H9 (cell line): Measurements from ENCODE around the gene PTPRR. TPM values are rescaled to one million over a fixed set of nuclear protein-coding genes. Genes with fewer than 3 reads are reported as not detected.

ENCODE experiments used
- DNase-seq: peaks from one replicate; pipeline ENCODE4 v3.0.0-alpha.2; 2017
- H2AFZ ChIP-seq: one replicate; pipeline ENCODE4 v1.6.1; 2013; ENCODE audit warnings: mild to moderate bottlenecking, low read length, control low read depth, moderate library complexity
- H2AK5ac ChIP-seq: 2 replicates; pipeline ENCODE4 v1.6.1; 2013; ENCODE audit warnings: low read length, control low read depth, mixed read lengths; ENCODE audit not compliant: insufficient read length
- H2BK120ac ChIP-seq: one replicate; pipeline ENCODE4 v1.6.1; 2013; ENCODE audit warnings: low read depth, mild to moderate bottlenecking, low read length, control low read depth, inconsistent platforms; ENCODE audit not compliant: poor library complexity, severe bottlenecking
- H2BK12ac ChIP-seq: 2 replicates; pipeline ENCODE4 v1.6.1; 2013; ENCODE audit warnings: low read length, control low read depth, mixed read lengths, low read depth; ENCODE audit not compliant: insufficient read length
- H2BK15ac ChIP-seq: 2 replicates; pipeline ENCODE4 v1.6.1; 2013; ENCODE audit warnings: low read depth, low read length, control low read depth
- H2BK20ac ChIP-seq: one replicate; pipeline ENCODE4 v1.6.1; 2013; ENCODE audit warnings: low read depth, mild to moderate bottlenecking, low read length, control low read depth, inconsistent platforms; ENCODE audit not compliant: poor library complexity, severe bottlenecking
- H2BK5ac ChIP-seq: 2 replicates; pipeline ENCODE4 v1.6.1; 2013; ENCODE audit warnings: low read length, control low read depth, mixed read lengths; ENCODE audit not compliant: insufficient read length
- H3K14ac ChIP-seq: 2 replicates; pipeline ENCODE4 v1.6.1; 2013; ENCODE audit warnings: low read length, control low read depth; ENCODE audit not compliant: insufficient read depth
- H3K18ac ChIP-seq: 2 replicates; pipeline ENCODE4 v1.6.1; 2013; ENCODE audit warnings: low read depth, mild to moderate bottlenecking, mixed read lengths, low read length, control low read depth; ENCODE audit not compliant: insufficient read length
- H3K23ac ChIP-seq: 2 replicates; pipeline ENCODE4 v1.6.1; 2013; ENCODE audit warnings: low read length, control low read depth, mixed read lengths, low read depth; ENCODE audit not compliant: insufficient read length
- H3K23me2 ChIP-seq: 2 replicates; pipeline ENCODE4 v1.6.1; 2013; ENCODE audit warnings: low read depth, mild to moderate bottlenecking, mixed read lengths, low read length, control low read depth; ENCODE audit not compliant: insufficient read length, poor library complexity, severe bottlenecking
- H3K27ac ChIP-seq: 2 replicates; pipeline ENCODE4 v1.5.1; 2013; ENCODE audit warnings: low read length, control low read depth, mixed read lengths, low read depth; ENCODE audit not compliant: insufficient read length
- H3K27me3 ChIP-seq: 2 replicates; pipeline ENCODE4 v1.6.1; 2013; ENCODE audit warnings: low read length, control low read depth, inconsistent platforms; ENCODE audit not compliant: insufficient read depth
- H3K4ac ChIP-seq: 2 replicates; pipeline ENCODE4 v1.6.1; 2013; ENCODE audit warnings: low read depth, mild to moderate bottlenecking, control low read depth, inconsistent platforms, low read length, moderate library complexity
- H3K4me1 ChIP-seq: 2 replicates; pipeline ENCODE4 v1.6.1; 2013; ENCODE audit warnings: low read length, control low read depth, inconsistent platforms; ENCODE audit not compliant: insufficient read depth
- H3K4me2 ChIP-seq: 2 replicates; pipeline ENCODE4 v1.6.1; 2013; ENCODE audit warnings: low read length, control low read depth, mixed read lengths; ENCODE audit not compliant: insufficient read length, insufficient read depth
- H3K56ac ChIP-seq: 2 replicates; pipeline ENCODE4 v1.6.1; 2013; ENCODE audit warnings: low read depth, mild to moderate bottlenecking, mixed read lengths, low read length, control low read depth; ENCODE audit not compliant: insufficient read length
- H3K79me1 ChIP-seq: 2 replicates; pipeline ENCODE4 v1.6.1; 2013; ENCODE audit warnings: low read depth, mild to moderate bottlenecking, moderate library complexity, low read length, control low read depth, inconsistent platforms; ENCODE audit not compliant: insufficient read depth, poor library complexity, severe bottlenecking
- H3K79me2 ChIP-seq: 2 replicates; pipeline ENCODE4 v1.6.1; 2013; ENCODE audit warnings: low read length, control low read depth, inconsistent platforms; ENCODE audit not compliant: insufficient read depth
- H3K9ac ChIP-seq: 2 replicates; pipeline ENCODE4 v1.6.1; 2013; ENCODE audit warnings: low read length, control low read depth, mixed read lengths; ENCODE audit not compliant: insufficient read length; ENCODE audit errors: extremely low read depth
- H3K9me3 ChIP-seq: one replicate; pipeline ENCODE4 v1.6.1; 2013; ENCODE audit warnings: low read depth, low read length, inconsistent platforms; ENCODE audit not compliant: control insufficient read depth
- H3T11ph ChIP-seq: one replicate; pipeline ENCODE4 v1.6.1; 2013; ENCODE audit warnings: mild to moderate bottlenecking, low read length, control low read depth, inconsistent platforms
- H4K20me1 ChIP-seq: one replicate; pipeline ENCODE4 v1.6.1; 2013; ENCODE audit not compliant: control insufficient read depth, insufficient read length, insufficient read depth
- H4K5ac ChIP-seq: 2 replicates; pipeline ENCODE4 v1.6.1; 2013; ENCODE audit warnings: low read depth, mild to moderate bottlenecking, mixed read lengths, low read length, control low read depth; ENCODE audit not compliant: insufficient read length
- H4K8ac ChIP-seq: replicated peaks from 2 replicates; pipeline ENCODE4 v1.6.1; 2013; ENCODE audit warnings: low read length, control low read depth, mixed read lengths, low read depth; ENCODE audit not compliant: insufficient read length
- H4K91ac ChIP-seq: 2 replicates; pipeline ENCODE4 v1.6.1; 2013; ENCODE audit warnings: low read depth, mild to moderate bottlenecking, moderate library complexity, mixed read lengths, low read length, control low read depth; ENCODE audit not compliant: insufficient read length
- H3K27ac Mint-ChIP-seq, 3 experiments: 2 replicates in 2 of 3; 3 replicates in 1 of 3; pipeline ENCODE4 v1.8.0; 2020 to 2021; ENCODE audit warnings: mixed read lengths in 3 of 3, mild to moderate bottlenecking in 1 of 3, moderate library complexity in 1 of 3
- H3K27me3 Mint-ChIP-seq: 2 replicates; pipeline ENCODE4 v1.8.0; 2021; ENCODE audit warnings: low read depth, mild to moderate bottlenecking, moderate library complexity, mixed read lengths
- H3K36me3 Mint-ChIP-seq, 3 experiments: 2 replicates in 2 of 3; 3 replicates in 1 of 3; pipeline ENCODE4 v1.8.0; 2020 to 2021; ENCODE audit warnings: low read depth in 3 of 3, mixed read lengths in 3 of 3; ENCODE audit not compliant: insufficient read depth in 1 of 3
- H3K4me1 Mint-ChIP-seq, 2 experiments: 2 replicates each; pipeline ENCODE4 v1.8.0; 2020; ENCODE audit warnings: mixed read lengths in 2 of 2
- H3K4me3 Mint-ChIP-seq, 2 experiments: 2 replicates in 1 of 2; 3 replicates in 1 of 2; pipeline ENCODE4 v1.8.0; 2020 to 2021; ENCODE audit warnings: mild to moderate bottlenecking in 2 of 2, mixed read lengths in 2 of 2, moderate library complexity in 1 of 2
- H3K9me3 Mint-ChIP-seq, 2 experiments: 2 replicates in 1 of 2; 3 replicates in 1 of 2; pipeline ENCODE4 v1.8.0; 2020; ENCODE audit warnings: mild to moderate bottlenecking in 2 of 2, mixed read lengths in 2 of 2, moderate library complexity in 1 of 2
- CTCF ChIP-seq: fragments of 200-600 bp; sonication (generic); conservative IDR thresholded peaks from 3 replicates; pipeline ENCODE4 v1.8.0; 2021; ENCODE audit warnings: antibody characterized with exemption, mild to moderate bottlenecking
- WGBS: extraction: QIAGEN DNeasy Blood & Tissue Kit; methylation state at CpG from one replicate; pipeline ENCODE4 v1.1.7; 2013; ENCODE audit warnings: missing lambda C conversion rate, low lambda C conversion rate, mixed read lengths; ENCODE audit not compliant: insufficient read length; ENCODE audit errors: extremely low coverage; 5-methylcytosine and 5-hydroxymethylcytosine counted together
- total RNA-seq: library from RNA; stranded (reverse); gene quantifications from 2 replicates; pipeline ENCODE4 v1.2.1, GENCODE V29; 2021

PTPRR gene
- total RNA-seq, 1 experiment from 2014 or later = 0.22 TPM

DNA sequence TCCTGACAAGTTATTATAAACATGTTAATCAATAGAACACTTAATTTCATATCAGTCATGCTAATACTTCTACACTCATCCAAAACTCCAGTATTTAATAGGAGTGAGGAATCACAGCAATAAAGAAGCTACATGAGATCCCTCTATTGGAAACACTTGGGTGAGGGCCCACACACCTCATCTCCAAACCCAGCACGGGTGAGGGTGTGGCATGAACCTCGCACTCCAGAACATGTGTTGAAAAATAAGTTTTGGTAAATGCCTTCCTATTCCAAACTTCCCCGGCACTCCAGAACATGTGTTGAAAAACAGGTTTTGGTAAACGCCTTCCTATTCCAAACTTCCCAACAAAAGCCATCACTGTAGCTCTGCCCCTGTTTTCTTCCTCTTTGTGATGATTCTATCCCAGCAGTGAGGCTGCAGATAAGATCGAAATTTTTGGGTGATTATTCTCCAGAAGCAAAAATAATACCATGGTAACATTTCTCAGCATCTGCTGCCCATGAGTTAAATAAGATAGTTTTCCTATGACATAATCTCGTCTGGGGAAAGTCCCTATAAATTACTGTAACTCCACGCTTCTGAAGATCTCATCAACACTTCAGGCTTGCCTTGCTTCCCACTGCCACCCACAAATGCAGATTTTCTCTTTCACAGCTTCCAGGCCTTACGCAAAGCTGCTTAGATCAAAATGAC lies 258.9 kb downstream of the PTPRR start:
- Histone ChIP-seq H3K79me1 (no peaks in the 10 kb centered on the region), H4K8ac (no peak overlapping the region), H3K23ac (no peak overlapping the region), H2BK20ac (no peak overlapping the region), H3K27me3 (no peaks in the 10 kb centered on the region), H3K18ac (no peak overlapping the region), H4K91ac (no peak overlapping the region), H3K4me1 (peaks cover 10% of the 10 kb centered on the region; the same call in 1 of the 2 replicates), H2BK15ac (no peak overlapping the region), H2BK12ac (no peak overlapping the region), H3K9me3 (no peaks in the 10 kb centered on the region), H3K23me2 (peaks cover 4% of the 10 kb centered on the region), H3T11ph (no peak overlapping the region), H2AFZ (no peak overlapping the region), H3K4me2 (no peak overlapping the region), H3K27ac (no peak overlapping the region), H2AK5ac (no peak overlapping the region), H2BK120ac (no peak overlapping the region), H2BK5ac (no peak overlapping the region), H3K4ac (no peak overlapping the region), H3K14ac (no peak overlapping the region), H3K9ac (no peak overlapping the region), H3K56ac (no peak overlapping the region), H4K5ac (no peak overlapping the region), H3K79me2 (no peaks in the 10 kb centered on the region), H4K20me1 (no peaks in the 10 kb centered on the region)
- Mint-ChIP-seq H3K36me3 (no peaks in the 10 kb centered on the region), H3K4me3 (no peak overlapping the region), H3K9me3 (no peaks in the 10 kb centered on the region), H3K27ac (peak overlapping the region in 2 of 3 experiments; percentile 25 to 31; a peak in 1 of 7 replicates), H3K27me3 (no peaks in the 10 kb centered on the region), H3K4me1 (peaks cover 21 to 23% of the 10 kb centered on the region in 2 experiments)
- no peak for TF ChIP-seq CTCF
- WGBS = no CpG with 5 or more reads among the region's 8 CpGs
- DNase-seq = no peak
